DND-41 (cell line): Measurements from ENCODE around the gene USP22.

Experiments
- ATAC-seq: fragments of 200-7000 bp; cut with Tn5 transposase; 3 replicates; pipeline ENCODE4 v1.9.1; 2021; ENCODE audit warnings: low read depth; ENCODE audit not compliant: insufficient read depth
- DNase-seq: peaks from one replicate; pipeline ENCODE4 v3.0.0-alpha.2; 2020
- H2AFZ ChIP-seq: 2 replicates; pipeline ENCODE4 v1.6.0; 2012; ENCODE audit warnings: low read depth, low read length
- H3K27ac ChIP-seq: 2 replicates; pipeline ENCODE4 v1.5.1; 2012; ENCODE audit warnings: low read length, inconsistent platforms
- H3K27me3 ChIP-seq: fragments of 200-600 bp; sonication (generic); 2 replicates; pipeline ENCODE4 v1.6.0; 2012; ENCODE audit warnings: low read length, mild to moderate bottlenecking, inconsistent platforms; ENCODE audit not compliant: insufficient read depth, poor library complexity
- H3K36me3 ChIP-seq: 2 replicates; pipeline ENCODE4 v1.5.1; 2012; ENCODE audit warnings: low read length, inconsistent platforms; ENCODE audit not compliant: insufficient read depth
- H3K4me1 ChIP-seq: 2 replicates; pipeline ENCODE4 v1.5.1; 2012; ENCODE audit warnings: mild to moderate bottlenecking, low read length; ENCODE audit not compliant: insufficient read depth
- H3K4me2 ChIP-seq: 2 replicates; pipeline ENCODE4 v1.6.0; 2012; ENCODE audit warnings: mild to moderate bottlenecking, moderate library complexity, low read length, inconsistent platforms; ENCODE audit not compliant: insufficient read depth
- H3K4me3 ChIP-seq, 2 experiments: fragments of 200-600 bp in 1 of 2; shearing (Covaris generic) in 1 of 2; 2 replicates each; pipeline ENCODE4 v1.5.1; 2012 to 2016; ENCODE audit warnings: inconsistent platforms in 2 of 2, low read length in 2 of 2, mild to moderate bottlenecking in 2 of 2, low read depth in 1 of 2, moderate library complexity in 1 of 2
- H3K79me2 ChIP-seq: 2 replicates; pipeline ENCODE4 v1.6.0; 2012; ENCODE audit warnings: low read length, inconsistent platforms; ENCODE audit not compliant: insufficient read depth
- H3K9ac ChIP-seq: 2 replicates; pipeline ENCODE4 v1.6.0; 2012; ENCODE audit warnings: low read depth, mild to moderate bottlenecking, inconsistent platforms, low read length, moderate library complexity
- H3K9me3 ChIP-seq: 2 replicates; pipeline ENCODE4 v1.5.1; 2012; ENCODE audit warnings: low read length, moderate library complexity, mild to moderate bottlenecking, inconsistent platforms; ENCODE audit not compliant: insufficient read depth, severe bottlenecking
- H4K20me1 ChIP-seq: 2 replicates; pipeline ENCODE4 v1.6.0; 2012; ENCODE audit warnings: low read length; ENCODE audit not compliant: insufficient read depth
- EZH2 ChIP-seq: IDR thresholded peaks from 3 replicates; pipeline ENCODE4 v1.6.1; 2012; ENCODE audit warnings: borderline replicate concordance, low read depth, mild to moderate bottlenecking, moderate library complexity, low read length, inconsistent platforms; ENCODE audit not compliant: severe bottlenecking
- TF ChIP-seq, protein P1 (sequence below): IDR thresholded peaks from 2 replicates; pipeline ENCODE4 v1.5.1; 2012; ENCODE audit warnings: borderline replicate concordance, low read length, moderate library complexity, mild to moderate bottlenecking; ENCODE audit not compliant: poor library complexity, severe bottlenecking; ENCODE audit errors: extremely low read depth

Gene USP22

DNA sequence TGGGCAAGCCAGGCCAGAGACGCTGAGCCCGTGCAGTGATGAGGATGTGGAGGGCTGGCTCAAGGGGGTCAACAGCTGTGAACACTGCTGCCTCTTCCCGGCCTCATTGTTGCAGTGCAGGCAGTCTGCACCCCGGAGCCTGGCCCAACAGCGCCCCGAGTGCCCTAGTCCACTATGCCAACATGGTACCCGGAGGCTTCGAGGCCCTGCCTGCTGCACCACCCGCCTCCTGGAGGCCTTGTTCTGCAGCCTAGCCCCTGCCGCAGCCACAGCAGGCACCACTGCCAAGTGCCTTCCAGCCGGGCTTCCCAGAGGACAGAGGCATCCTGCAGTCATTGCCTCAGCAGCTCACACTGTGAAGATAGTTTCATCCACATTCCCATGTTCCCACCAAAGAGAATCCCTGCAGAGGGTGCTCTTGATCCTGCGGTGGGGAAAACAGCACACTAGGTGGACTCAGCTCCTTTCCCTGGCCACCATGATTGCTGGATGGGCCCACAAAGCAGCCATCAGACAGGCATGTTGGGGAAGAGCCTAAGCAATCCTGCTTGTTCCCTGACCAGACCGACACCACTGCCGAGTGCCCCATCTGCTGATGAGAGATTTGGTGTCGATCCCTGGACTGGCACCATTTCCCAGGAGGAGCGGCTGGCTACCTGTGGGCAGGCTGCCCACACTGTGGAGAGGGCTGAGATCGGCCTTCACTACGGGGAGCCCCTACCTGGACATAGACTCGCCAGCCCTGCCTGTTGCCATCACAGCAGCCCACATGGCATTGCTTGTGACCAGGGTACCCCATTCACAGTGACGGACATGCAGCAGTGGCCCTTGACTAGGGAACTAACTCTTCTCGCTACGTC lies 44.9 kb downstream of the USP22 start:
- no peak overlapping the region for H3K27ac ChIP-seq

DNA sequence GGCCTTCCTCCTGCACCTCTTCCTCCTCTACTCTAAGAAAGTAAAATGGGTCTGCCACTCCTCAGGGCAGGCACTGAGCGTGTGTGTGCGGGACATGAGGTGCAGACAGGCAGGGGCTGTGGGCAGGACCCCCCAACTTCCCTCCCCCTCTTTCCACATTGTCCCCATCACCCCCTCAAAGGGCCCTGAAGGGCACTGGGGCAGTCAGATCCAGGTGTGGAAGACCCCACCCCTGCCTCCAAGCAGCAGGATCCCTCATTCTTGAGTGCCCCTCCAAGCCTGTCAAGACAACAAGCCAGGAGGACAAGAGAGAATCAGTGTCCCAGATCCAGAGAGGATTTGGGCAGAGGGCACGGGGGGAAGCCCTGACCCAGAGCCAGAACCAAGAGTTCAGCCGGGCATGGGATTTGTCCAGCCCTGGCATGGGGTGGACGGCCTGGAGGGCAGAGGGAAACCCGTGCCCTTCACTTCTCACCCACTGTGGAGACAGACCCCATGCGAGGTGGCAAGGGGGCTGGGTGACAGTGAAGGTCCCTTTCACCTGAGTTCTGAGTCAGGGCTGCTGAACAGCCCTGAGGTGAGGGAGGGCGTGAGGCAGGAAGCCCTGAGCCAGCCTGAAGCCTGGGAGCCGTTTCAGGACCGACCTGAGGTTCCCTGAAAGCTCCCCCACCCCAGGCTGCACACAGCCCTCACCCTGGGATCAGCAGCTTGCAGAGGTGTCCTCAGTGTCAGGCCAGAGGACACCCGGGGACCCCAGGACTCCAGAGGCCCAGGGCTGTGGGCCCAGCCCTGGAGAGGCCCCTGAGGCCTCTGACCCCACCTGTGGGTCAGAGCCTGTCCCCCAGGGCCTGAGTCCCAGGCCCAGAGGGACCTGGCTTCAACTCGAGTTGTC lies 45.8 kb downstream of the USP22 start:
- no peak overlapping the region for H2AFZ ChIP-seq
- H3K4me2 ChIP-seq, result no peak overlapping the region
- peaks cover 65% of the 10 kb centered on the region for H4K20me1 ChIP-seq
- H3K79me2 ChIP-seq, result peaks cover 2% of the 10 kb centered on the region; the same call in 1 of the 2 replicates
- DNase-seq, result no peak
- H3K4me1 ChIP-seq, result no peaks in the 10 kb centered on the region
- H3K9me3 ChIP-seq, result no peaks in the 10 kb centered on the region
- no peak overlapping the region for H3K27ac ChIP-seq
- no peak overlapping the region for H3K4me3 ChIP-seq
- peak; percentile 9; the same call in 2 of the 3 replicates for ATAC-seq
- H3K27me3 ChIP-seq, result no peaks in the 10 kb centered on the region
- no peak overlapping the region for H3K9ac ChIP-seq
- TF ChIP-seq EZH2, result no peak
- TF ChIP-seq, protein P1, sequence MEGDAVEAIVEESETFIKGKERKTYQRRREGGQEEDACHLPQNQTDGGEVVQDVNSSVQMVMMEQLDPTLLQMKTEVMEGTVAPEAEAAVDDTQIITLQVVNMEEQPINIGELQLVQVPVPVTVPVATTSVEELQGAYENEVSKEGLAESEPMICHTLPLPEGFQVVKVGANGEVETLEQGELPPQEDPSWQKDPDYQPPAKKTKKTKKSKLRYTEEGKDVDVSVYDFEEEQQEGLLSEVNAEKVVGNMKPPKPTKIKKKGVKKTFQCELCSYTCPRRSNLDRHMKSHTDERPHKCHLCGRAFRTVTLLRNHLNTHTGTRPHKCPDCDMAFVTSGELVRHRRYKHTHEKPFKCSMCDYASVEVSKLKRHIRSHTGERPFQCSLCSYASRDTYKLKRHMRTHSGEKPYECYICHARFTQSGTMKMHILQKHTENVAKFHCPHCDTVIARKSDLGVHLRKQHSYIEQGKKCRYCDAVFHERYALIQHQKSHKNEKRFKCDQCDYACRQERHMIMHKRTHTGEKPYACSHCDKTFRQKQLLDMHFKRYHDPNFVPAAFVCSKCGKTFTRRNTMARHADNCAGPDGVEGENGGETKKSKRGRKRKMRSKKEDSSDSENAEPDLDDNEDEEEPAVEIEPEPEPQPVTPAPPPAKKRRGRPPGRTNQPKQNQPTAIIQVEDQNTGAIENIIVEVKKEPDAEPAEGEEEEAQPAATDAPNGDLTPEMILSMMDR, result no peak
- H3K36me3 ChIP-seq, result peaks cover 27% of the 10 kb centered on the region

More for the DNA sequence above, 44.9 kb downstream of the USP22 start:
- ATAC-seq (peak; percentile 23; the same call in 2 of the 3 replicates), DNase-seq (no peak)
- no peaks in the 10 kb centered on the region for H3K27me3 ChIP-seq
- H3K79me2 ChIP-seq, result peaks cover 4% of the 10 kb centered on the region; the same call in 1 of the 2 replicates
- H4K20me1 ChIP-seq, result peaks cover 74% of the 10 kb centered on the region
- H3K36me3 ChIP-seq, result peaks cover 37% of the 10 kb centered on the region
- no peak for TF ChIP-seq EZH2
- TF ChIP-seq, protein P1, result peak; percentile 15
- no peaks in the 10 kb centered on the region for H3K4me1 ChIP-seq
- no peak overlapping the region for H2AFZ ChIP-seq
- H3K9ac ChIP-seq, result no peak overlapping the region
- H3K4me2 ChIP-seq, result no peak overlapping the region
- no peak overlapping the region for H3K4me3 ChIP-seq
- H3K9me3 ChIP-seq, result no peaks in the 10 kb centered on the region

DNA sequence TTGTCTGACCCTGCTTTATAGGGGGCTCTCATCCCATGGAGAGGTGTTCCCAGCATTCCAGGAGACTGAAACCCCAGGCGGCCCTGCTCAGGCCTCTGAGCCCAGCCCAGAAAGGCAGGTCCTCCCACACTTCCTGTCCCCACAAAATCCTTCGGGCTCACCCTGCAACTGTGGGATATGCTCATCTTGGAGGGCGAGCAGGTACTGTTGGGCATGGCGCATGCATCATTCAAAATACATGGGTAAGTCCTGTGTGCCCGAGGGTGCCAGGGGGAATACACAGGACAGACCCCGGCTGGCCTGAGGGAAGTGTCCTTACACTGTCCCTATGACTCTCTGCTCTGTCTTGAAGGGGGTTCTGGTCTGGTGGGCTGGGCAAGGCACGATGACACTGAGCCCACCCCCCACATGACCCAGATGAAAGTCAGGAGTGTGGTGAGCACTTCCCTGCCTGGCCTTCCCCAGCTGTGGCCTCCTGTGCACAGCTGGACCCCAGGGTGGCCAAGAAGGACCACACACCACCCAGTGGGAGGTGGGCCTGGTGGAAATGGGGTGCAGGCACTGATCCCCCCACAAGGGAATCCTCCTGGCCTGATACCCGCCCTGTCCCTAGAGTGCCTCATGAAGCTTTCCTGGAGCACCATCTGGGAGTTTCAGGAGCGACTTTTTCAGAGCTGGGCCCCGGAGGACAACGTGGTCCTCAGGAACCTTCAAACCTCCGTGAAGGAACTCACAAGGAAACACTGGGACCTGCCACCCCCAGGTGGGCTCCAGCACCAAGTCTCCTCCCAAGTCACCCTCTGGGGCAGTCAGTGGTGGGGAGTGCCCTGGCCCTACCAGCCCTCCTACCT lies 46.7 kb downstream of the USP22 start:
- ATAC-seq (no peak), DNase-seq (no peak)
- H3K4me1 ChIP-seq, result no peaks in the 10 kb centered on the region
- H3K27me3 ChIP-seq, result no peaks in the 10 kb centered on the region
- no peaks in the 10 kb centered on the region for H3K79me2 ChIP-seq
- H3K4me2 ChIP-seq, result no peak overlapping the region
- H4K20me1 ChIP-seq, result peaks cover 57% of the 10 kb centered on the region
- no peak overlapping the region for H3K4me3 ChIP-seq
- H3K9me3 ChIP-seq, result no peaks in the 10 kb centered on the region
- H3K36me3 ChIP-seq, result peaks cover 19% of the 10 kb centered on the region
- H3K9ac ChIP-seq, result no peak overlapping the region
- no peak overlapping the region for H2AFZ ChIP-seq
- TF ChIP-seq, protein P1, result no peak
- no peak for TF ChIP-seq EZH2
- H3K27ac ChIP-seq, result no peak overlapping the region
